EL (cell line): Measurements from ENCODE around the gene WWTR1.

Experiments used
- DNase-seq: peaks from one replicate; pipeline ENCODE4 v3.0.0-alpha.2; 2016

WWTR1 gene

DNA sequence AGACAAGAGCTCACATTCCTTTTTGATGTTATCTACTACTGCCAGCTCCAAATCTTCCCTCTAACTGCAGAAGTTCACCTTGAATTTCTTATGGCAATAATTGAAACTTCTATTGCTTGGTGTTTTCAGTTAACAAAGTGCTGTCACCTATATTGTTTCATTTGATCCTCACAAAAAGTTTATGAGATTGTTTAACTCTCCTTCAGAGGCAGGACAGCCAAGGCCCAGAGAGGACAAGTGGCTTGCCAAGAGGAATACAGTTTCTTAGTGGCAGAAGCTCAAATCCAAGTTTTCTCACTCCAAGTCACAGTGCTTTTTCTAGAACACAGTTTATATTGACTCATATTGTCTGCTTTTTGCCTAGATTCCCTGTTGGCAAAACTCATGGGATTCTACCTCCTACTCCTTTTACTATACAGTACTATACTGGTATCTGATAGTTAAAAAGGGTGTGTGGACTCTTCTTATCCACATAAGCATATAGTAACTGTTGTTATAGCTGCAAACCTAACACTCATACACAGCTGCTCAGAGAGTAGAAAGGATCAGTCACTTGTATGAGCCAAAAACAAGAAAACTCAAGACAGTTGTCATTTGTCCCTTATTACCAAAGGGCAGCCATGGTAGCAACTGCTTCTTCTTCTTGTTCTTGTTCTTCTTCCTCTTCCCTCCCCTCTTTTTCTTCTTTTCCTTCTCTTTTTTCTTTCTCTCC is 167.4 kb downstream of the WWTR1 start:
- DNase-seq: no peak

DNA sequence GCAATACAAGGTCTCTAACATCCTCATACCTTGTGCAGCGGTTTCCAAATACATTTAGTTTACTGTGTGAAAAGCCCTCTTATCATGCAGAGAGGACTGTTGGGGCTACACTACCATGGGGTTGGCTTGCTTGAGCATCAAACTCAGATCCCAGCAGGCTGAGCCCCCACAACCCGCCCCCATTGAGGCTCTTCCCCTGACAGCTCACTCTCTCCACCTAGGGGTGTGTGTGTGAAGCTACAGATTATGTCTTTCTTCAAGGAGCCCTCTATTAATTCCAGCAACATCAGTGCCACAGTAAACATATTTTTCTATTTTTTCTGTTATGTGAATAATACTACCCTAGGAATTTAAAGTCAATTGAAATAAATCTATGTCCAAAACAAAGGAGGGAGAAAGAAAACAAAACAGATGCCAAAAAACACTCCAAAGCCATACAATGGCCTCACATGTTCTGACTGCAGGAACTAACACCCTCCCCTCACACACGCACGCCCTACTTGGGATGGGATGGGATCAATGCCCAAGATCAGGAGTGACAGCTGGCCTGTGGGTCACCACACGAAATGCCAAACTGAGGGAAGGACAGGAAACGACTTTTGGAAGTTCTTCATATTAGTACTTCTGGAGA is 168.7 kb downstream of the WWTR1 start:
- peak; percentile 31 for DNase-seq

DNA sequence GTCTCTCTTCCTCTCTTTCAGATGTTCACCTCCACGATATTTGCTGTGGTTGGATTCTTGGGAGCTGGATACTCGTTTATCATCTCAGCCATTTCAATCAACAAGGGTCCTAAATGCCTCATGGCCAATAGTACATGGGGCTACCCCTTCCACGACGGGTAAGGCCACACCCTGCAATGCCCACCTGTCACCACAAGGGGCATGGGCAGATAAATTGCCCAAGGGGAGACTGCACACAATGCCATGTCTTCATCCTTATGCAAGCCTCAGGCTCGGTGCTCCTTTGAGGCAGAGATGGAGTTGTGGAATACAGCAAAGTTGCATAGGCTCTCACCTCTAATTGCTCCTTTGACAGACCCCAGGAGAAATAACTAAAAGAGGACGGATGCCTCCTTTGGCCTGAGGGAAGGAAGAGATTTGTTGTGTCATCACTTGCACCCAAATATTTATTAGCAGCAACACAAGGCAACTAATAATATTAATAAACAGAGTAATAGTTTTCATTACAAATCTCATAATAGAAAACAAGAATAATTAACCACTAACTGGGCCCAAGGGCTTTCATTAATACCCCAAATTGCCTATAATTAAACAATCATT is 170.1 kb downstream of the WWTR1 start:
- no peak for DNase-seq

DNA sequence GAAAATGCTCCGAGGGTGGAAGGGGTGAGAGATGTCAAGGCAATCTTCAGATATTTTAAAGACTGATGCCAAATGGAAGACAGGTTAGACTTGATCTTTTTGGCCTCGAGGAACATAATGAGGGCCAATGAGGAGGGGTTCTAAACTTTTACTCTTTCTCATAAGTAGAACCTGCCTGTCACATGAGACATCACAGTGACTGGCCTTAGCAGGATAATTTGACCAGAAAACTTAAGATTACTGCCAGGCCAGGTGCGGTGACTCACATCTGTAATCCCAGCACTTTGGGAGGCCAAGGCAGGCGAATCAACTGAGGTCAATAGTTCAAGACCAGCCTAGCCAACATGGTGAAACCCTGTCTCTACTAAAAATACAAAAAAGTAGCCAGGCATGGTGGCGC is 171.1 kb downstream of the WWTR1 start:
- no peak for DNase-seq

DNA sequence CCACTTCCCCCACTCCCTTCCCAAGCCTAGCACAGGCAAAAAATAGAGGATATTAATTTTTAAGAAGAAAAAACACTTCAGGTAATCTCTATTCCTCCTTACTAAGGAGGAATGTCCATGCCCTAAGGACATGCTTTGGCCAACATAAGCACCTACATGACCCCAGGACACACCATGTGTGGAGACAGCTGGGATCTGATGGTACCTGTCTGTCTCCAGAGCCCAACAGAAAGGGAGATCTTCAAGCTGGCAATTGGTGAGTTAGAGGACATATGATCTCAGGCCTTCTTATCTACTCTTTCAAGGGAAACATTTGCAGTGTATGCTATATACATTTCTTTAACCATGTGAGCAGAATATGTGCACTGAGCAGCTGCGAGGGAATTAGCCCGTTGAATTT is 176.3 kb downstream of the WWTR1 start:
- no peak for DNase-seq

DNA sequence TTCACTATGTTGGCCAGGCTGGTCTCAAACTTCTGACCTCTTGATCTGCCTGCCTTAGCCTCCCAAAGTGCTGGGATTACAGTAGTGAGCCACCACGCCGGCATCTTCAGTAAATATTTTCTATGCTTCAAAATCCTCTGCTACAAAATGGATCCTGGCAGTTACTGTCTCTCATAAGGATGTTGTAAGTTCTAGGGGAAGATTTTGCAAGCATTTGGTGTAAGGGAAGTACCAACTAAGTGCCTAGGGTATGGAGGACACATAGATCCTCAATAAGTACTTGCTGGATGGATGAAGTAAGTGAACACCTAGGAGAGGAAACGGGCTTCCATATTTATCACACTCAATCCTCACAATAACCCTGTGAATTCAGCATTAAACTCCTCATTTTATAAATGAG is 176.8 kb downstream of the WWTR1 start:
- no peak for DNase-seq

DNA sequence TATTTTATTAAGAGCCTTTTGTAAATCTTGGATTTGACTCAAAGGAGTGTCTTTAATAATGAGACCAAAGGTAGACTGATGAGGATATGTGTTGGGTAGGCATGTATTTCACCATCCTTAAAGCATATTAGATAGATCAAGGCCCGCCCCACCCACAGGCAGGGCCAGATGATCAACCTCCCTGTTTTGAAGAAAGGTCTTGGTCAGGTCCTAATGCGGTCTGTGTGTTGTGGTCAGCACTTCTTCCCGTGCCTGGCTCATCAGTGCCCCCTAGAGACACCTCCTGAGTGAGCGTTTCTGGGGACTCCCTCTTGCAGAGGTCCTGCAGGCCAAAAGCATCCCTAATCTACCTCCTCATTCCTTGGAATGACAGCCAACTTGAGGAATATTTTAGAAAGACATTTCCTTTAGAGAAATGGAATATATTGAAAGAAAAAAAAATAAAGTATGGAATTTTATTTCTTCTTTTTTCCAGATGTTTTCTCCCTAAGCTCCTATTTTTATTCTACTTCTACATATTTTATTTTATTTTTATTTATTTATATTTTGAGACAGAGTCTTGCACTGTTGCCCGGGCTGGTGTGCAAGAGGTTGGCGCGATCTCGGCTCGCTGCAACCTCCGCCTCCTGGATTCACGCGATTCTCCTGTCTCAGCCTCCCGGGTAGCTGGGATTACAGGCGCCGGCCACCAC is 177.4 kb downstream of the WWTR1 start:
- DNase-seq: peak; percentile 91

DNA sequence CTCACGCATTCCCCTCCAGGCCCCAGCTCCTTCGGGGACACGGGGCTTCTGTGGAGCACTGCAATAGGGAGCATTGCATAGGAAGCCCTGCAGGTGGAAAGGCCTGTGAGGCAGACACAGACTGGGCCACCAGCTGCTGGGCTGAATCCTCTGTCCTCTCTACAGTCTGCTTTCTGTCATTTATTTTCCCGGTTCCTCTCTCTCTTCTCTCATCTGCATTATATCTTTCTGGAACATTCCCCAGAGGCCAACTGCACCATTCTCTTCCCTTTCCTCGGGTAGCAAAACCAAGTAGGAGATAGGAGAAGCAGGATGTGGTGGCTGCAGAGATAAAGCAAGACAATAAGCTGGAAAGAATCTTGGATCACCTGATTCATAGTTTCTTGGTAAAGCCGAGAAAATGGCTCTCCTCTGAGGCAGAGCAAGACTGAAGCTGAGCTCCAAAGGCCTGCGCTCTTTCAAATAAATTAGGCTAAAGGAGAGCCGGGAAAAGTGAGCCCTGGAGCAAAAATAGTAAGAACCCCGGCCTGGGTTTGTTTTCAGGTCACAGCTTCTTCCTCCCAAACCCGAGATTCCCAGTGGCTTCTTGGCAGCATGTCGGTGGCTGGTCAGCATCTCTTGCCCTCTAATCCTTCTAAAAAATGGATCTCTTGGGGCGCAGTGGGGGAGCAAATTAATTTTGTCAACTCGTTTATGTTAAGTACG is 178.1 kb downstream of the WWTR1 start:
- DNase-seq: no peak

DNA sequence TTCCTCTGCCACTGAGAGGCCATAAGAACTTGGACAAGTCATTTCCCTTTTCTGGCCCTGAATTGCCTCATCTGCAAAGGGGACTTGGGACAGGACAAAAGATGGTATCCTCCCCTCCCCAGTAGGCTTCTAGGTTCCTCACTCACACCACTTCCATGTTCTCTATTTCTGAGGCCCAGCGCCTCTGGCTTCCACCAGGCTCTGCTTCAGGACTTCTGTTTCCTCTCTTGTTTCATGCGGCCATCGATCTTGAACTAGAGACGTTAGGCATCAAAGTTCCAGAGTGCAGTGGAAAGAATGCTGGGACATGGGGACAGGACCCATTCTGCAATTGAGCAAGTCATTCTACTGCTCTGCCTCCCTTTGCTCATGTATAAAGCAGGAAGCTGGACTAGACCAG is 181.6 kb downstream of the WWTR1 start:
- DNase-seq: no peak

DNA sequence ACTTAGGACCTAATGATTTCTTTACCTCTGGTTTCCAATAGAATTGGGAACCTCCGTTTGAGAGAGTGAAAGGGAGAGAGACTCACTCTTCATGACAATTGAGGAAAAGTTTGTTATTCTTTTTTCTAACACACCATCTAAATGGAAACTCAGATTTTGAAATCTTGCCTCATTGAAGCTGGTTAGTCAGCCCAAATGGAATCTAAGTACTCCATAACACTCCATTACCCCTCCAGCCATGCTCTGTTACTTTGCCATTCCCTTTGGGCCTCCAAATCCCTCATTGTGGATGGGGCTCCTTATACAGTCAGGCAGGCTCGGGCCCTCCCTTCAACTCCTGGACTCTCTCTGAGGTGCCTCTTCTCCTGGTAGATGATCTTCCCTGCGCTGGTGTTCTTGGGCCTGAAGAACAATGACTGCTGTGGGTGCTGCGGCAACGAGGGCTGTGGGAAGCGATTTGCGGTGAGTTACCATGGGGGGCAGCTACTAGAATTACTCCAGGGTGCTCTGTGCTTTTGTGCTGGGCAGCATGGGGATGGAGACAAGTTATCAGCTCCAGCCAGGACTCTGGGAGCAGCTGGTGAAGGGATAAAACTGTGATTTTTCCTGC is 182.3 kb downstream of the WWTR1 start:
- no peak for DNase-seq

DNA sequence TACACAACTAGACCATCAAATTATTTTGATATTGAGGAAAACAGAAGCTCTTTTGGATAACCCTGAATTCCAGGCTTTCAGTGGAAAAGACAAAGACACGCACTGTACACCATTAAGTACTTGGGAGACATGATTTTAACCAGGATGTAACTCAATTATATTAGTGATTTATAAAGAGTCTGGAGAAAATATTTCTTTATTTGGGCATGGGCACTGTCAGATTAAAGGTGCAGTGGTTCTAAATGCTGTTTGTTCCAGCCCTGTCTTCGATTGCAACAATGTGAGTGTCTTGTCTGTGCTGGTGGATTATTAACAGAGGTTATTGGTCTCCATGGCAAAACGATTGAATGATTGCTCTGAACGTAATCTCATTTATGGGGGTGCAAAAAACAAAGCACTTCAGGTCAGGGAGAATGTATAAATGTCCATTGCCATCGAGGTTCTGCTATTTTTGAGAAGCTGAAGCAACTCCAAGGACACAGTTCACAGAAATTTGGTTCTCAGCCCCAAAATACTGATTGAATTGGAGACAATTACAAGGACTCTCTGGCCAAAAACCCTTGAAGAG is 183.5 kb downstream of the WWTR1 start, which contains the start of gene TM4SF4:
Gene TM4SF4, plus strand, starts transcription at position 448 of the 568 bp plus-strand sequence. CDS start 181 bp downstream, outside the sequence.
- DNase-seq: no peak

DNA sequence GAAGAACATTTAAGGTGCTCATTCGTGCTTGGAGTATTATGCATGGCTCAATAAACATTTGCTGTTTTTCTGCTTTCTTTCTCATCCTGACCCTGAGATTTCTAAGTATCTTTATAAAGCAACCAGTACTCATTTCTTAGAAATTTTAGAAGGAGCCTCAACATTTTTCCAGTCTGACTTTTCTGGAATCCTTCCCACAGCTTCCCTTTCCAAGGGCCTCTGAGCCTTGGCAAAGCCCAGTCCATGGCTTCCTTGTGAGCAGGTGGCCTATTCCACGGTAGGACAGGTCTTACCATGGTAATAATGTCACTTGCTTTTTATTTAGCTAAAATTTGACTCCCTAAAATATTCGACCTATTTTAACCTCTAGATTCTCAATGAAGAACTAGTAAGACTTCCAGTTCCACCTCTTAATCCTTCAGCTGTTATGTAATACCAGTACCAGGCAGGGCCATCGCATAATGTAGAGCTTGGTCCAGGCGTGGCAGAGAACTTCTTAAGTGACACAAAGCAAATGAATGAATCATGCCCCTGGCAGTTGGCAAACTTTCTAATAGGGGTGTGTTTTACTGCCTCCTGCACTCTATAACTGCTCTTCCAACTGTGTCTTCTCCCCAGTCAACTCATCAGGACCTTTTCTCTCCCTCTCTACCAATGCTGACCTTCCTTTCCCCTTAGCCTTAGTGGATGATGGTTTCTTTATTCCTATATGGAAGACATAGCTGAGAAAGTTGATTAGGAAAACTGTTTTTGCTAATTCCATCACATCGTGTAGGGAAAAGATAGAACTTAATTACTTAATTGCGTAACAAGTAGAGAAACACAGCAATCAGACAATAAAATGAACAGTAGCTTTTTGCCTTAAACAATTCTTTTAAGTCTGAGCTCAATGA is 184.2 kb downstream of the WWTR1 start:
- peak; percentile 92 for DNase-seq

DNA sequence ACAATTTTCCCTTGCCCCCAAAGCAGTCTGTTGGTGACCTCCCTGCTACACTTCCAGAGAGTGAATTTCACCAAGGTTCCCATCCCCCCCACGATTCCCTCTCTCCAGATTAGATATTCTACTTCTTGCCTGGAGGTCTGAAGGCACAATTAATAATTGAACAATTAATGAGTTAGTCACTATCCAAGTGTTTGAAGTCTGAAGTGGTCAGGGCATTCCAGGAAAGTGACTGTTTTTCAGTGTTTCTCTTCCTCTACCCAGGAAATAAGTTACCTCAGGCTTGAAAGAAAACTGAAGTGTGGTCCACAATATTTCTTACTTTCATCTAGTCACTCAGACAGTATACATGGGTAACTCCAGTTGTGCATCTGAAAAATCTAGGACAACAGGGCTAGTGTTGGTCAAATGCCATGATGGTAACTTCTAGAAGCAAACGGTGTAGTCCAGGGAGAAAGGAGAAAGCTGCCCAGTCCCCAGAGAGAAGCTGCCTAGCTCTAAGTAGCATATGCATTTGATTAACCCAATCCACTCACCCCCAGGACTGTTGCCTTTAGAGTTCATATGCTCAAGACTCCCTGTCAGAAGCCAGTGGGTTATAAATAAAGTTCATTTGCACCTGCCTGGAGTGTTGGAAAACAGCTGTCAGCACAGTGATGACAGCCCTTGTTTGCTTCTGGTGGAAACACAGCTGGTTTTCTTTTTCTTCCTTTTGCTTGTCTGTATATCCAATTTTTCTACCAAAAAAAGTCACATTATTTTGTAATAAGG is 185.6 kb downstream of the WWTR1 start:
- DNase-seq: peak; percentile 58

DNA sequence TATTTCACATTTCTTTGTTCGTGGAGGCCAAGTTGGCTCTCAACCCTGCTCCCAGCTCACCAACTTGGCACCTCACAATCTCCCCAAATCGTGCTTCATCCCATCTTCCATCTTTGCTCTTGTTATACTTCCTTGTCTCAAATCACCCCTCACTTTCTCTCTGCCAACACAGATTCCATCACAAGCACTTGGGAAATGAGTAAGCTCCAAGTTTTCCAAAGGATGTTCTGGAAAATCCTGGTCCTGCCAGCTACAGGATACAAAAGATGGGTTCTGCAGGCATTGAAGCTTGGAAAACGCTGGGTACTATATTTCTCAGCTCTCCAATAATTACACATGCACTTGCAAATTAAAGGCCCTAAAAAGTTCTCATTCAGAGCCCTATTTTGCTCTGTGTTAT is 187.4 kb downstream of the WWTR1 start:
- DNase-seq: no peak

DNA sequence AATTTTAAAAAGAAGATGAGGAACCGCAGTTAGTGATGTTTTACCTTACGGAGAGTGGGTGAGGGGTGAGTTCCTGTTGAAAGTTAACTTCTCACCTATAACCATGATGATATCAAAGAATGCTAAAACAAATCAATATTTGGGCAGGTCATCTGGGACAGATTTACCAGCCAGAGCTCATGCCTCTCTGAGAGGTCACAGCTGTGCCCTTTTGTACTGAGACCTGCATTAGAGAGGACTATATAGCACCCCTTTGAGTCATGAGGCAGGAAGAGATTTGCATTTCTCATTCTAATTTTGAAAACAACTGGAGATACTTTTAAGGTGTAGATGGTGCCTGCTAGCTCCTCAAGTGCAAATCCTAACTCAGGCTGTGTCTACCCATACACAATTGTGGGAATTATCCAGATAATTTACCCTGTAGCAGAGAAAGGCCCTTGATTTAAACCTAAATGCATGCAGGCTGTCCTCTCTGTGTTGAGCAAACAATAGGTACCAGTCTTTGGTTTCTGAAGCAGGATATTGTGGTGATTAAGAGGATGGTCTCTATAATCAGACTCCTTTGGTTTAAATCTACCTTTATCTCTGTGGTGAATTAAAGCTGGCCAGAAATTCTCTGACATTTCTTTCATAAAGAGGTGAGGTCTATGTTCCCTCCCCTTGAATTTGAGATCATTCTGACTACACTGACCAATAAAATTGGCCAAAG is 189.2 kb downstream of the WWTR1 start:
- no peak for DNase-seq
